ENCODE data around the gene CIT. TPM values are rescaled to one million over a fixed set of nuclear protein-coding genes. Genes with fewer than 3 reads are reported as not detected.

Gene CIT
- total RNA-seq, 4 donors from 2014 or later, result 10.3 to 75.9 (median 21.9) TPM

- Histone ChIP-seq H3K27ac (no peak overlapping the region), H3K27me3 (no peaks in the 10 kb centered on the region), H3K4me1 (no peaks in the 10 kb centered on the region), H3K36me3 (no peaks in the 10 kb centered on the region), H3K4me3 (no peak overlapping the region), H3K9me3 (no peaks in the 10 kb centered on the region)
- TF ChIP-seq CTCF (IDR thresholded peaks at IDR 0.05), result no peak
- no peak for TF ChIP-seq POLR2A (IDR thresholded peaks at IDR 0.05)
- DNase-seq, result no peak
Measured at GRCh38 chr12:119826661-119827445, 50.3 kb downstream of the CIT start.

- DNase-seq, result no peak
- Histone ChIP-seq H3K9me3 (no peaks in the 10 kb centered on the region), H3K27ac (no peak overlapping the region), H3K27me3 (no peaks in the 10 kb centered on the region), H3K4me3 (no peak overlapping the region), H3K4me1 (no peaks in the 10 kb centered on the region), H3K36me3 (no peaks in the 10 kb centered on the region)
- TF ChIP-seq POLR2A (IDR thresholded peaks at IDR 0.05), result no peak
- no peak for TF ChIP-seq CTCF (IDR thresholded peaks at IDR 0.05)
Measured at GRCh38 chr12:119825262-119825661, 51.9 kb downstream of the CIT start.

GRCh38 chr12:119822046-119822445 is 55.1 kb downstream of the CIT start:
- Histone ChIP-seq H3K27ac (no peak overlapping the region), H3K4me3 (no peak overlapping the region), H3K9me3 (no peaks in the 10 kb centered on the region), H3K36me3 (no peaks in the 10 kb centered on the region), H3K27me3 (no peaks in the 10 kb centered on the region), H3K4me1 (no peaks in the 10 kb centered on the region)
- DNase-seq, result no peak
- TF ChIP-seq POLR2A (IDR thresholded peaks at IDR 0.05), result no peak
- no peak for TF ChIP-seq CTCF (IDR thresholded peaks at IDR 0.05)

GRCh38 chr12:119819322-119819721 is 57.8 kb downstream of the CIT start:
- Histone ChIP-seq H3K36me3 (no peaks in the 10 kb centered on the region), H3K27ac (no peak overlapping the region), H3K9me3 (no peaks in the 10 kb centered on the region), H3K4me1 (no peaks in the 10 kb centered on the region), H3K27me3 (no peaks in the 10 kb centered on the region), H3K4me3 (no peak overlapping the region)
- DNase-seq, result no peak
- TF ChIP-seq POLR2A (IDR thresholded peaks at IDR 0.05), result no peak
- TF ChIP-seq CTCF (IDR thresholded peaks at IDR 0.05), result no peak

GRCh38 chr12:119817546-119818343 is 59.4 kb downstream of the CIT start:
- Histone ChIP-seq H3K9me3 (no peaks in the 10 kb centered on the region), H3K36me3 (no peaks in the 10 kb centered on the region), H3K4me3 (no peak overlapping the region), H3K27ac (no peak overlapping the region), H3K27me3 (no peaks in the 10 kb centered on the region), H3K4me1 (no peaks in the 10 kb centered on the region)
- no peak for TF ChIP-seq POLR2A (IDR thresholded peaks at IDR 0.05)
- TF ChIP-seq CTCF (IDR thresholded peaks at IDR 0.05), result no peak
- no peak for DNase-seq

All from Peyer's patch (tissue), 4 donors.